Glutamatergic neuron (in vitro differentiated cells): ENCODE data around the gene EBLN1. TPM values are rescaled to one million over a fixed set of nuclear protein-coding genes. Genes with fewer than 3 reads are reported as not detected.

Experiments used
- DNase-seq: peaks from one replicate; pipeline ENCODE4 v3.0.0; 2022
- H3K27ac Mint-ChIP-seq: one replicate; pipeline ENCODE4 v1.8.0; 2020; ENCODE audit warnings: mild to moderate bottlenecking, mixed read lengths, inconsistent platforms; ENCODE audit not compliant: unreplicated experiment
- H3K27me3 Mint-ChIP-seq: one replicate; pipeline ENCODE4 v1.8.0; 2020; ENCODE audit warnings: mild to moderate bottlenecking, moderate library complexity, mixed read lengths, inconsistent platforms; ENCODE audit not compliant: unreplicated experiment
- H3K36me3 Mint-ChIP-seq: one replicate; pipeline ENCODE4 v1.8.0; 2020; ENCODE audit warnings: mild to moderate bottlenecking, mixed read lengths, inconsistent platforms; ENCODE audit not compliant: unreplicated experiment
- H3K4me1 Mint-ChIP-seq: one replicate; pipeline ENCODE4 v1.8.0; 2020; ENCODE audit warnings: mild to moderate bottlenecking, low read depth, mixed read lengths, inconsistent platforms; ENCODE audit not compliant: unreplicated experiment
- H3K4me3 Mint-ChIP-seq: one replicate; pipeline ENCODE4 v1.8.0; 2020; ENCODE audit warnings: mild to moderate bottlenecking, mixed read lengths, inconsistent platforms; ENCODE audit not compliant: unreplicated experiment
- H3K9me3 Mint-ChIP-seq: one replicate; pipeline ENCODE4 v1.8.0; 2020; ENCODE audit warnings: mild to moderate bottlenecking, moderate library complexity, mixed read lengths, inconsistent platforms; ENCODE audit not compliant: unreplicated experiment
- long read RNA-seq: library from polyadenylated mRNA; unstranded; transcript quantifications from one replicate; pipeline ENCODE4 v2.0.0, GENCODE V29; 2020; ENCODE audit not compliant: unreplicated experiment
- total RNA-seq: library from RNA; stranded (reverse); fragmentation: NEBNext Ultra II Directional; extraction: Animal tissue kit (Norgen Biotek cat#: 25700); gene quantifications from one replicate; pipeline ENCODE4 v1.2.1, GENCODE V29; 2021; ENCODE audit not compliant: unreplicated experiment
- TF ChIP-seq, protein P1 (sequence below): fragments of 200-600 bp; sonication (generic); IDR thresholded peaks from one replicate; pipeline ENCODE4 v1.5.0; 2021; ENCODE audit not compliant: partially characterized antibody, unreplicated experiment

EBLN1 gene
- total RNA-seq, result not detected
- long read RNA-seq, result 0 reads

DNA sequence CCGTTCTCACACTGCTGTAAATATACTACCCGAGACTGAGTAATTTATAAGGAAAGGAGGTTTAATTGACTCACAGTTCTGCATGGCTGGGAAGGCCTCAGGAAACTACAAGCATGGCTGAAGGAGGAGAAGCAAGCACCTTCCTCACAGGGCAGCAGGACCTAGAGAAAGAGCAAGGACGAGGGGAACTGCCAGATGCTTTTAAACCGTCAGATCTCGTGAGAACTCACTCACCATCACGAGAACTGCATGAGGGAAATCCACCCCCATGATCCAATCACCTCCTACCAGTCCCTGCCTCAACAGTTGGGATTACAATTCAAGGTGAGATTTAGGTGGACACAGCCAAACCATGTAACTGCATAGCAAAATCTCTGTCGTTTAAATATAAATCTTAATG is at the start of gene EBLN1:
TSS of gene EBLN1 (minus strand) at position 174 of the 400 bp plus-strand sequence. CDS start 8,032 bp downstream, outside the sequence.
- peaks cover 1% of the 10 kb centered on the region for H3K27me3 Mint-ChIP-seq
- TF ChIP-seq, protein P1, sequence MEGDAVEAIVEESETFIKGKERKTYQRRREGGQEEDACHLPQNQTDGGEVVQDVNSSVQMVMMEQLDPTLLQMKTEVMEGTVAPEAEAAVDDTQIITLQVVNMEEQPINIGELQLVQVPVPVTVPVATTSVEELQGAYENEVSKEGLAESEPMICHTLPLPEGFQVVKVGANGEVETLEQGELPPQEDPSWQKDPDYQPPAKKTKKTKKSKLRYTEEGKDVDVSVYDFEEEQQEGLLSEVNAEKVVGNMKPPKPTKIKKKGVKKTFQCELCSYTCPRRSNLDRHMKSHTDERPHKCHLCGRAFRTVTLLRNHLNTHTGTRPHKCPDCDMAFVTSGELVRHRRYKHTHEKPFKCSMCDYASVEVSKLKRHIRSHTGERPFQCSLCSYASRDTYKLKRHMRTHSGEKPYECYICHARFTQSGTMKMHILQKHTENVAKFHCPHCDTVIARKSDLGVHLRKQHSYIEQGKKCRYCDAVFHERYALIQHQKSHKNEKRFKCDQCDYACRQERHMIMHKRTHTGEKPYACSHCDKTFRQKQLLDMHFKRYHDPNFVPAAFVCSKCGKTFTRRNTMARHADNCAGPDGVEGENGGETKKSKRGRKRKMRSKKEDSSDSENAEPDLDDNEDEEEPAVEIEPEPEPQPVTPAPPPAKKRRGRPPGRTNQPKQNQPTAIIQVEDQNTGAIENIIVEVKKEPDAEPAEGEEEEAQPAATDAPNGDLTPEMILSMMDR, result no peak

GRCh38 chr10:22265839-22266537 is 48.2 kb upstream of the EBLN1 start:
- DNase-seq, result no peak

More for the DNA sequence above, at the start of gene EBLN1:
- Mint-ChIP-seq H3K36me3 (no peaks in the 10 kb centered on the region), H3K9me3 (no peaks in the 10 kb centered on the region), H3K4me1 (no peaks in the 10 kb centered on the region), H3K27ac (no peak within 1 kb of the TSS), H3K4me3 (no peak within 1 kb of the TSS)
- DNase-seq, result no peak

GRCh38 chr10:22263106-22263505 is 45.3 kb upstream of the EBLN1 start:
- Mint-ChIP-seq H3K27me3 (peaks cover 5% of the 10 kb centered on the region), H3K4me3 (no peak overlapping the region), H3K36me3 (no peaks in the 10 kb centered on the region), H3K9me3 (no peaks in the 10 kb centered on the region), H3K27ac (no peak overlapping the region), H3K4me1 (no peaks in the 10 kb centered on the region)
- DNase-seq, result no peak
- TF ChIP-seq, protein P1, result no peak

More at GRCh38 chr10:22265839-22266537, 48.2 kb upstream of the EBLN1 start:
- Mint-ChIP-seq H3K27me3 (no peaks in the 10 kb centered on the region), H3K36me3 (no peaks in the 10 kb centered on the region), H3K4me3 (no peak overlapping the region), H3K27ac (no peak overlapping the region), H3K4me1 (no peaks in the 10 kb centered on the region), H3K9me3 (no peaks in the 10 kb centered on the region)
- TF ChIP-seq, protein P1, result no peak

DNA sequence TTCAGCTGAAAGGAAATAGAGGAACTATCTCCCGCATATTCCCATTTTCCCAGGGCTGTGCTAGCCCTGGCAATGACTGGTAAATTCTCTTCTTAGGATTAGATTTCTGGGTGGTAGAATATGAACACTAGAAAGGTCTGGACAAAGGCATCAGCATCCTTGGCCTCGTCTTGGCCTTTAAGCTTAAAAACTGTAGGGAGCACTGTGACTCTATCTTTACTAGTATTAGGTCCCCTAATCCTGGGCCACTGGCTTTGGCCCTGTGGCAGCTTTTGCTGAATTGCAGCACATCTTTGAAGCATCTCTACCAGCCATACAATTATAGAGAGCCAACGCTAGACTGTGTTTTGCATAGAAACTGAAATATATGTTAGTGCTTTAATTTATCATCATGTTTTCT is 41.5 kb upstream of the EBLN1 start:
- H3K27me3 Mint-ChIP-seq, result peaks cover 5% of the 10 kb centered on the region
- DNase-seq, result no peak
- H3K27ac Mint-ChIP-seq, result no peak overlapping the region
- H3K36me3 Mint-ChIP-seq, result no peaks in the 10 kb centered on the region
- H3K4me1 Mint-ChIP-seq, result no peaks in the 10 kb centered on the region
- H3K9me3 Mint-ChIP-seq, result no peaks in the 10 kb centered on the region
- TF ChIP-seq, protein P1, result no peak
- H3K4me3 Mint-ChIP-seq, result no peak overlapping the region

- TF ChIP-seq, protein P1, result no peak
- Mint-ChIP-seq H3K4me3 (no peak overlapping the region), H3K4me1 (no peaks in the 10 kb centered on the region), H3K36me3 (no peaks in the 10 kb centered on the region), H3K27ac (no peak overlapping the region), H3K9me3 (no peaks in the 10 kb centered on the region), H3K27me3 (peaks cover 7% of the 10 kb centered on the region)
- no peak for DNase-seq
Measured at GRCh38 chr10:22258471-22258870, 40.7 kb upstream of the EBLN1 start.
